GM23338 (cell line): ENCODE measurements around the gene GAPDH. TPM values are rescaled to one million over a fixed set of nuclear protein-coding genes. Genes with fewer than 3 reads are reported as not detected.

Experiments
- ATAC-seq: fragments of 200-7000 bp; cut with Tn5 transposase; 3 replicates; pipeline ENCODE4 v1.9.1; 2020
- DNase-seq: peaks from one replicate; pipeline ENCODE4 v3.0.0-alpha.2; 2015; ENCODE audit warnings: low spot score
- H2AFZ ChIP-seq: fragments of 200-600 bp; sonication (generic); 2 replicates; pipeline ENCODE4 v1.8.0; 2016; ENCODE audit warnings: antibody characterized with exemption, mild to moderate bottlenecking, moderate library complexity
- H3F3A ChIP-seq: fragments of 200-600 bp; sonication (generic); replicated peaks from 2 replicates; pipeline ENCODE4 v1.8.0; 2017; ENCODE audit warnings: antibody characterized with exemption, mixed run types, low read depth
- H3K27ac ChIP-seq: fragments of 200-600 bp; sonication (generic); 2 replicates; pipeline ENCODE4 v1.6.1; 2016; ENCODE audit warnings: low read depth
- H3K27me3 ChIP-seq: fragments of 200-600 bp; sonication (generic); 2 replicates; pipeline ENCODE4 v1.8.0; 2016; ENCODE audit warnings: mild to moderate bottlenecking, mixed run types, moderate library complexity; ENCODE audit not compliant: insufficient read depth
- H3K36me3 ChIP-seq: fragments of 200-600 bp; sonication (generic); 2 replicates; pipeline ENCODE4 v1.8.0; 2016; ENCODE audit warnings: mild to moderate bottlenecking; ENCODE audit not compliant: insufficient read depth
- H3K4me1 ChIP-seq: fragments of 200-600 bp; sonication (generic); 2 replicates; pipeline ENCODE4 v1.8.0; 2016; ENCODE audit warnings: mild to moderate bottlenecking, moderate library complexity; ENCODE audit not compliant: insufficient read depth
- H3K4me2 ChIP-seq: fragments of 200-600 bp; sonication (generic); 2 replicates; pipeline ENCODE4 v1.7.1; 2017; ENCODE audit warnings: mixed run types
- H3K4me3 ChIP-seq: fragments of 200-600 bp; sonication (generic); 2 replicates; pipeline ENCODE4 v1.6.1; 2016; ENCODE audit warnings: mixed run types
- H3K79me2 ChIP-seq: fragments of 200-600 bp; sonication (generic); replicated peaks from 2 replicates; pipeline ENCODE4 v1.8.0; 2017; ENCODE audit warnings: mild to moderate bottlenecking; ENCODE audit not compliant: insufficient read depth
- H3K9me2 ChIP-seq: fragments of 200-600 bp; sonication (generic); 2 replicates; pipeline ENCODE4 v1.8.0; 2017; ENCODE audit not compliant: insufficient read depth
- H4K20me1 ChIP-seq: fragments of 200-600 bp; sonication (generic); replicated peaks from 2 replicates; pipeline ENCODE4 v1.8.0; 2017; ENCODE audit warnings: mild to moderate bottlenecking; ENCODE audit not compliant: insufficient read depth
- H3K27ac Mint-ChIP-seq: 2 replicates; pipeline ENCODE4 v1.8.0; 2020; ENCODE audit warnings: inconsistent platforms, mild to moderate bottlenecking, moderate library complexity, mixed read lengths
- H3K27me3 Mint-ChIP-seq: 3 replicates; pipeline ENCODE4 v1.8.0; 2022; ENCODE audit warnings: low read depth, mild to moderate bottlenecking, moderate library complexity, mixed read lengths, inconsistent platforms; ENCODE audit not compliant: insufficient read depth, poor library complexity
- H3K36me3 Mint-ChIP-seq: 3 replicates; pipeline ENCODE4 v1.8.0; 2021; ENCODE audit warnings: low read depth, mild to moderate bottlenecking, inconsistent platforms, moderate library complexity, mixed read lengths
- H3K4me1 Mint-ChIP-seq: 3 replicates; pipeline ENCODE4 v1.8.0; 2020; ENCODE audit warnings: mild to moderate bottlenecking, inconsistent platforms, mixed read lengths
- H3K4me3 Mint-ChIP-seq: 3 replicates; pipeline ENCODE4 v1.8.0; 2021; ENCODE audit warnings: moderate library complexity, mild to moderate bottlenecking, inconsistent platforms, mixed read lengths
- H3K9me3 Mint-ChIP-seq: 3 replicates; pipeline ENCODE4 v1.8.0; 2020; ENCODE audit warnings: moderate library complexity, mild to moderate bottlenecking, inconsistent platforms, mixed read lengths
- CREB1 ChIP-seq: fragments of 250-450 bp; sonication (Bioruptor Pico); IDR thresholded peaks from 2 replicates; pipeline ENCODE4 v1.5.0; 2020; ENCODE audit warnings: low read depth, mild to moderate bottlenecking, moderate library complexity
- CTCF ChIP-seq, 2 experiments: fragments of 200-600 bp in 1 of 2; sonication (generic) in 1 of 2; conservative IDR thresholded peaks; 2 replicates each; pipeline versions ENCODE4 v1.5.1 to v1.6.1; 2016 to 2017; ENCODE audit warnings: antibody characterized with exemption in 2 of 2, low read depth in 2 of 2, mild to moderate bottlenecking in 2 of 2, moderate library complexity in 1 of 2
- EZH2 ChIP-seq: fragments of 200-600 bp; sonication (generic); IDR thresholded peaks from one replicate; pipeline ENCODE4 v1.8.0; 2017; ENCODE audit warnings: antibody characterized with exemption, mild to moderate bottlenecking, low read depth; ENCODE audit not compliant: unreplicated experiment
- EZH2phosphoT487 ChIP-seq: fragments of 200-600 bp; sonication (generic); IDR thresholded peaks from one replicate; pipeline ENCODE4 v1.8.1; 2018; ENCODE audit warnings: antibody characterized with exemption; ENCODE audit not compliant: unreplicated experiment
- JUNB ChIP-seq: IDR thresholded peaks from one replicate; pipeline ENCODE4 v1.6.1; 2016; ENCODE audit warnings: antibody characterized with exemption; ENCODE audit not compliant: unreplicated experiment
- NANOG ChIP-seq: IDR thresholded peaks from 2 replicates; pipeline ENCODE4 v1.6.1; 2016; ENCODE audit warnings: antibody characterized with exemption, borderline replicate concordance
- POLR2AphosphoS5 ChIP-seq: IDR thresholded peaks from 2 replicates; pipeline ENCODE4 v1.6.1; 2016; ENCODE audit warnings: antibody characterized with exemption, low read depth
- ZNF114 ChIP-seq: fragments of 250-450 bp; sonication (Bioruptor Pico); IDR thresholded peaks from 2 replicates; pipeline ENCODE4 v1.5.0; 2020; ENCODE audit warnings: mild to moderate bottlenecking, moderate library complexity
- ZNF331 ChIP-seq: fragments of 250-450 bp; sonication (Bioruptor Pico); IDR thresholded peaks from 2 replicates; pipeline ENCODE4 v1.5.0; 2020; ENCODE audit warnings: low read depth, mild to moderate bottlenecking, moderate library complexity
- polyA plus RNA-seq: library from polyadenylated mRNA; unstranded; fragments of >200 nt; fragmentation: Nextera tagmentation; extraction: Ambion mirVana; gene quantifications from 2 replicates; pipeline ENCODE4 v1.2.1, GENCODE V29; 2016
- total RNA-seq: library from RNA; depleted of rRNA; stranded (reverse); fragments of >200 nt; shearing (Covaris generic); gene quantifications from 2 replicates; pipeline ENCODE4 v1.2.3, GENCODE V29; 2014
- TF ChIP-seq, protein P1 (sequence below): fragments of 250-450 bp; sonication (Bioruptor Pico); IDR thresholded peaks from 2 replicates; pipeline ENCODE4 v1.5.0; 2020; ENCODE audit warnings: mild to moderate bottlenecking, moderate library complexity
- TF ChIP-seq, protein P2 (sequence below): IDR thresholded peaks from 2 replicates; pipeline ENCODE4 v1.6.1; 2016; ENCODE audit warnings: antibody characterized with exemption

Gene GAPDH
- total and polyA plus RNA-seq, 2 experiments from 2014 or later = 5,853 to 6,219 TPM

DNA sequence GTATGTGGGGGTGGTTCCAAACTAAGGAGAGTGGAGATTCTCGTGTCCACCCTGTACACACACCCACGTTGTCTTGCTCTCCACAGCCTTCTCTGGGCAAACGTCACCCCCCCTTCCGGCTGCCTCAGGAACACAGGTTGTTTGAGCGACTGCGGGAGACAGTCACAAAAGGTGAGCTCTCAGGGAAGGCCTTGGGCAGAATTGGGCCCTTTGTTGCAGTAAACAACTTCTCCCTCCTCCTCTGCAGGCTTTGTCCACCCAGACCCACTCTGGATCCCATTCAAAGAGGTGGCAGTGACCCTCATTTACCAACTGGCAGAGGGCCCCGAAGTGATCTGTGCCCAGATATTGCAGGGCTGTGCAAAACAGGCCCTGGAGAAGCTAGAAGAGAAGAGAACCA, 8.1 kb upstream of the GAPDH start (continued):
- TF ChIP-seq, protein P1, sequence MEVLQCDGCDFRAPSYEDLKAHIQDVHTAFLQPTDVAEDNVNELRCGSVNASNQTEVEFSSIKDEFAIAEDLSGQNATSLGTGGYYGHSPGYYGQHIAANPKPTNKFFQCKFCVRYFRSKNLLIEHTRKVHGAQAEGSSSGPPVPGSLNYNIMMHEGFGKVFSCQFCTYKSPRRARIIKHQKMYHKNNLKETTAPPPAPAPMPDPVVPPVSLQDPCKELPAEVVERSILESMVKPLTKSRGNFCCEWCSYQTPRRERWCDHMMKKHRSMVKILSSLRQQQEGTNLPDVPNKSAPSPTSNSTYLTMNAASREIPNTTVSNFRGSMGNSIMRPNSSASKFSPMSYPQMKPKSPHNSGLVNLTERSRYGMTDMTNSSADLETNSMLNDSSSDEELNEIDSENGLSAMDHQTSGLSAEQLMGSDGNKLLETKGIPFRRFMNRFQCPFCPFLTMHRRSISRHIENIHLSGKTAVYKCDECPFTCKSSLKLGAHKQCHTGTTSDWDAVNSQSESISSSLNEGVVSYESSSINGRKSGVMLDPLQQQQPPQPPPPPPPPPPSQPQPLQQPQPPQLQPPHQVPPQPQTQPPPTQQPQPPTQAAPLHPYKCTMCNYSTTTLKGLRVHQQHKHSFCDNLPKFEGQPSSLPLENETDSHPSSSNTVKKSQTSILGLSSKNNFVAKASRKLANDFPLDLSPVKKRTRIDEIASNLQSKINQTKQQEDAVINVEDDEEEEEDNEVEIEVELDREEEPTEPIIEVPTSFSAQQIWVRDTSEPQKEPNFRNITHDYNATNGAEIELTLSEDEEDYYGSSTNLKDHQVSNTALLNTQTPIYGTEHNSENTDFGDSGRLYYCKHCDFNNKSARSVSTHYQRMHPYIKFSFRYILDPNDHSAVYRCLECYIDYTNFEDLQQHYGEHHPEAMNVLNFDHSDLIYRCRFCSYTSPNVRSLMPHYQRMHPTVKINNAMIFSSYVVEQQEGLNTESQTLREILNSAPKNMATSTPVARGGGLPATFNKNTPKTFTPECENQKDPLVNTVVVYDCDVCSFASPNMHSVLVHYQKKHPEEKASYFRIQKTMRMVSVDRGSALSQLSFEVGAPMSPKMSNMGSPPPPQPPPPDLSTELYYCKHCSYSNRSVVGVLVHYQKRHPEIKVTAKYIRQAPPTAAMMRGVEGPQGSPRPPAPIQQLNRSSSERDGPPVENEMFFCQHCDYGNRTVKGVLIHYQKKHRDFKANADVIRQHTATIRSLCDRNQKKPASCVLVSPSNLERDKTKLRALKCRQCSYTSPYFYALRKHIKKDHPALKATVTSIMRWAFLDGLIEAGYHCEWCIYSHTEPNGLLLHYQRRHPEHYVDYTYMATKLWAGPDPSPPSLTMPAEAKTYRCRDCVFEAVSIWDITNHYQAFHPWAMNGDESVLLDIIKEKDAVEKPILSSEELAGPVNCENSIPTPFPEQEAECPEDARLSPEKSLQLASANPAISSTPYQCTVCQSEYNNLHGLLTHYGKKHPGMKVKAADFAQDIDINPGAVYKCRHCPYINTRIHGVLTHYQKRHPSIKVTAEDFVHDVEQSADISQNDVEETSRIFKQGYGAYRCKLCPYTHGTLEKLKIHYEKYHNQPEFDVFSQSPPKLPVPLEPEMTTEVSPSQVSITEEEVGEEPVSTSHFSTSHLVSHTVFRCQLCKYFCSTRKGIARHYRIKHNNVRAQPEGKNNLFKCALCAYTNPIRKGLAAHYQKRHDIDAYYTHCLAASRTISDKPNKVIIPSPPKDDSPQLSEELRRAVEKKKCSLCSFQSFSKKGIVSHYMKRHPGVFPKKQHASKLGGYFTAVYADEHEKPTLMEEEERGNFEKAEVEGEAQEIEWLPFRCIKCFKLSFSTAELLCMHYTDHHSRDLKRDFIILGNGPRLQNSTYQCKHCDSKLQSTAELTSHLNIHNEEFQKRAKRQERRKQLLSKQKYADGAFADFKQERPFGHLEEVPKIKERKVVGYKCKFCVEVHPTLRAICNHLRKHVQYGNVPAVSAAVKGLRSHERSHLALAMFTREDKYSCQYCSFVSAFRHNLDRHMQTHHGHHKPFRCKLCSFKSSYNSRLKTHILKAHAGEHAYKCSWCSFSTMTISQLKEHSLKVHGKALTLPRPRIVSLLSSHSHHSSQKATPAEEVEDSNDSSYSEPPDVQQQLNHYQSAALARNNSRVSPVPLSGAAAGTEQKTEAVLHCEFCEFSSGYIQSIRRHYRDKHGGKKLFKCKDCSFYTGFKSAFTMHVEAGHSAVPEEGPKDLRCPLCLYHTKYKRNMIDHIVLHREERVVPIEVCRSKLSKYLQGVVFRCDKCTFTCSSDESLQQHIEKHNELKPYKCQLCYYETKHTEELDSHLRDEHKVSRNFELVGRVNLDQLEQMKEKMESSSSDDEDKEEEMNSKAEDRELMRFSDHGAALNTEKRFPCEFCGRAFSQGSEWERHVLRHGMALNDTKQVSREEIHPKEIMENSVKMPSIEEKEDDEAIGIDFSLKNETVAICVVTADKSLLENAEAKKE (CRISPR knock-in tag) = no peak
- TF ChIP-seq, protein P2, sequence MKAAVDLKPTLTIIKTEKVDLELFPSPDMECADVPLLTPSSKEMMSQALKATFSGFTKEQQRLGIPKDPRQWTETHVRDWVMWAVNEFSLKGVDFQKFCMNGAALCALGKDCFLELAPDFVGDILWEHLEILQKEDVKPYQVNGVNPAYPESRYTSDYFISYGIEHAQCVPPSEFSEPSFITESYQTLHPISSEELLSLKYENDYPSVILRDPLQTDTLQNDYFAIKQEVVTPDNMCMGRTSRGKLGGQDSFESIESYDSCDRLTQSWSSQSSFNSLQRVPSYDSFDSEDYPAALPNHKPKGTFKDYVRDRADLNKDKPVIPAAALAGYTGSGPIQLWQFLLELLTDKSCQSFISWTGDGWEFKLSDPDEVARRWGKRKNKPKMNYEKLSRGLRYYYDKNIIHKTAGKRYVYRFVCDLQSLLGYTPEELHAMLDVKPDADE = no peak
- TF ChIP-seq NANOG (no peak), CREB1 (CRISPR knock-in tag) (no peak), JUNB (no peak), POLR2AphosphoS5 (no peak), ZNF331 (CRISPR knock-in tag) (no peak), ZNF114 (CRISPR knock-in tag) (no peak)

- DNase-seq (no peak), ATAC-seq (no peak)
- Histone ChIP-seq H3K27me3 (no peaks in the 10 kb centered on the region), H3K36me3 (peaks cover 89% of the 10 kb centered on the region), H3K27ac (no peak overlapping the region), H3K4me1 (peaks cover 12% of the 10 kb centered on the region), H3K9me2 (no peaks in the 10 kb centered on the region), H3K79me2 (0 out of 2 replicates have a peak, but pooled peaks cover 3% of the 10 kb centered on the region), H3K4me3 (no peak overlapping the region), H3F3A (peaks cover 37% of the 10 kb centered on the region), H3K4me2 (no peak overlapping the region), H2AFZ (no peak overlapping the region), H4K20me1 (peaks cover 6% of the 10 kb centered on the region)
- Mint-ChIP-seq H3K36me3 (peaks cover 99% of the 10 kb centered on the region), H3K27ac (no peak overlapping the region), H3K27me3 (peaks cover 4% of the 10 kb centered on the region), H3K4me1 (peaks cover 16% of the 10 kb centered on the region), H3K9me3 (no peaks in the 10 kb centered on the region), H3K4me3 (no peak overlapping the region)
- TF ChIP-seq EZH2 = no peak
- no peak for TF ChIP-seq EZH2phosphoT487
- TF ChIP-seq POLR2AphosphoS5 = no peak
- no peak for TF ChIP-seq ZNF114 (CRISPR knock-in tag)
- no peak for TF ChIP-seq CREB1 (CRISPR knock-in tag)
- no peak for TF ChIP-seq CTCF (conservative IDR thresholded peaks at IDR 0.05; ENCODE audit: low read depth in 2 of 2)
- no peak for TF ChIP-seq ZNF331 (CRISPR knock-in tag)
These were observed 7.4 kb upstream of the GAPDH start for GRCh38 chr12:6526766-6527525.
